ENCODE measurements around the gene ASTN2. TPM values are rescaled to one million over a fixed set of nuclear protein-coding genes. Genes with fewer than 3 reads are reported as not detected.

The ASTN2 gene
- total RNA-seq, 1 experiment from 2014 or later: 11.5 TPM

- DNase-seq (ENCODE audit: extremely low read depth, low read depth): no peak
Observed at GRCh38 chr9:116419181-116419580, 995.7 kb downstream of the ASTN2 start.

GRCh38 chr9:116417464-116417863, 997.4 kb downstream of the ASTN2 start:
- no peak for DNase-seq (ENCODE audit: extremely low read depth, low read depth)

- DNase-seq (ENCODE audit: extremely low read depth, low read depth): no peak
Observed at GRCh38 chr9:116416421-116416820, 998.4 kb downstream of the ASTN2 start.

GRCh38 chr9:116414374-116414773, 1000.5 kb downstream of the ASTN2 start:
- DNase-seq (ENCODE audit: extremely low read depth, low read depth): no peak

GRCh38 chr9:116411506-116411905, 1003.4 kb downstream of the ASTN2 start:
- no peak for DNase-seq (ENCODE audit: extremely low read depth, low read depth)

GRCh38 chr9:116409638-116410037, 1005.2 kb downstream of the ASTN2 start:
- DNase-seq (ENCODE audit: extremely low read depth, low read depth): no peak

- DNase-seq (ENCODE audit: extremely low read depth, low read depth): no peak
Observed at GRCh38 chr9:116409129-116409528, 1005.7 kb downstream of the ASTN2 start.

- DNase-seq (ENCODE audit: extremely low read depth, low read depth): no peak
Observed at GRCh38 chr9:116406469-116406868, 1008.4 kb downstream of the ASTN2 start.

- DNase-seq (ENCODE audit: extremely low read depth, low read depth): no peak
Observed at GRCh38 chr9:116405321-116405720, 1009.5 kb downstream of the ASTN2 start.

GRCh38 chr9:116404228-116404627, 1010.6 kb downstream of the ASTN2 start:
- no peak for DNase-seq (ENCODE audit: extremely low read depth, low read depth)

GRCh38 chr9:116403171-116403570, 1011.7 kb downstream of the ASTN2 start:
- DNase-seq (ENCODE audit: extremely low read depth, low read depth): no peak

- DNase-seq (ENCODE audit: extremely low read depth, low read depth): no peak
Observed at GRCh38 chr9:116395699-116396037, 1019.2 kb downstream of the ASTN2 start.

- peak; percentile 68 for DNase-seq (ENCODE audit: extremely low read depth, low read depth)
Observed at GRCh38 chr9:116394894-116395698, 1019.8 kb downstream of the ASTN2 start.

- DNase-seq (ENCODE audit: extremely low read depth, low read depth): no peak
Observed at GRCh38 chr9:116394070-116394469, 1020.8 kb downstream of the ASTN2 start.

- no peak for DNase-seq (ENCODE audit: extremely low read depth, low read depth)
Observed at GRCh38 chr9:116393198-116393597, 1021.7 kb downstream of the ASTN2 start.

GRCh38 chr9:116391306-116391900, 1023.5 kb downstream of the ASTN2 start:
- no peak for DNase-seq (ENCODE audit: extremely low read depth, low read depth)

- DNase-seq (ENCODE audit: extremely low read depth, low read depth): no peak
Observed at GRCh38 chr9:116390303-116391228, 1024.3 kb downstream of the ASTN2 start.

- no peak for DNase-seq (ENCODE audit: extremely low read depth, low read depth)
Observed at GRCh38 chr9:116389541-116390302, 1025.1 kb downstream of the ASTN2 start.

- DNase-seq (ENCODE audit: extremely low read depth, low read depth): no peak
Observed at GRCh38 chr9:116387934-116388698, 1026.7 kb downstream of the ASTN2 start.

GRCh38 chr9:116383936-116384335, 1030.9 kb downstream of the ASTN2 start:
- DNase-seq (ENCODE audit: extremely low read depth, low read depth): no peak
